ENCODE results near the gene LNPEP. TPM values are rescaled to one million over a fixed set of nuclear protein-coding genes. Genes with fewer than 3 reads are reported as not detected.

The LNPEP gene
- total RNA-seq, 1 donor from 2014 or later: 31.4 TPM

DNA sequence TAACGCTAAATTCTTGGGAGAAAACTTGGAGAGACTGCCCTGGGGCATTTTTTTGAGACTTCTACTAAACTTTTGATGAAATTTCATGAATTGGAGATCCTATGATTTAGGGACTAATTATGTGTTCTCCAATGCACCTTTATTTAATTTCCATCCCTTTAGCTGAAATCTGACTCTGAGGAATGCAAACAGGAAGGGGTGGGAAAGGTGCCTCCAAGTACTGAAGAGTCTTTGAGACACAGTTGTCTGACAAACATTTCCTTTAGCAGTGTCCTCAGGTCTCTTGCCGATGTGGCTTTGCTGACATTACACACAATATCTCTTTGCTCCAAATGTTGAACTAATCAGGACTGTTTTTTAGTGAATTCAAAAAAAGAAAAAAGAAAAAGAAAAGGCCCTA is 129.6 kb downstream of the LNPEP start:
- Mint-ChIP-seq H3K4me1 (ENCODE audit: low read depth) (peaks cover 14% of the 10 kb centered on the region), H3K27ac (ENCODE audit: unreplicated experiment) (no peak overlapping the region), H3K27me3 (ENCODE audit: low read depth) (no peaks in the 10 kb centered on the region), H3K4me3 (ENCODE audit: unreplicated experiment) (no peak overlapping the region), H3K9me3 (ENCODE audit: low read depth) (no peaks in the 10 kb centered on the region), H3K36me3 (ENCODE audit: low read depth) (no peaks in the 10 kb centered on the region)
- TF ChIP-seq, protein P1, sequence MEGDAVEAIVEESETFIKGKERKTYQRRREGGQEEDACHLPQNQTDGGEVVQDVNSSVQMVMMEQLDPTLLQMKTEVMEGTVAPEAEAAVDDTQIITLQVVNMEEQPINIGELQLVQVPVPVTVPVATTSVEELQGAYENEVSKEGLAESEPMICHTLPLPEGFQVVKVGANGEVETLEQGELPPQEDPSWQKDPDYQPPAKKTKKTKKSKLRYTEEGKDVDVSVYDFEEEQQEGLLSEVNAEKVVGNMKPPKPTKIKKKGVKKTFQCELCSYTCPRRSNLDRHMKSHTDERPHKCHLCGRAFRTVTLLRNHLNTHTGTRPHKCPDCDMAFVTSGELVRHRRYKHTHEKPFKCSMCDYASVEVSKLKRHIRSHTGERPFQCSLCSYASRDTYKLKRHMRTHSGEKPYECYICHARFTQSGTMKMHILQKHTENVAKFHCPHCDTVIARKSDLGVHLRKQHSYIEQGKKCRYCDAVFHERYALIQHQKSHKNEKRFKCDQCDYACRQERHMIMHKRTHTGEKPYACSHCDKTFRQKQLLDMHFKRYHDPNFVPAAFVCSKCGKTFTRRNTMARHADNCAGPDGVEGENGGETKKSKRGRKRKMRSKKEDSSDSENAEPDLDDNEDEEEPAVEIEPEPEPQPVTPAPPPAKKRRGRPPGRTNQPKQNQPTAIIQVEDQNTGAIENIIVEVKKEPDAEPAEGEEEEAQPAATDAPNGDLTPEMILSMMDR (IDR thresholded peaks at IDR 0.05): no peak
- no peak for DNase-seq (ENCODE audit: low spot score)

DNA sequence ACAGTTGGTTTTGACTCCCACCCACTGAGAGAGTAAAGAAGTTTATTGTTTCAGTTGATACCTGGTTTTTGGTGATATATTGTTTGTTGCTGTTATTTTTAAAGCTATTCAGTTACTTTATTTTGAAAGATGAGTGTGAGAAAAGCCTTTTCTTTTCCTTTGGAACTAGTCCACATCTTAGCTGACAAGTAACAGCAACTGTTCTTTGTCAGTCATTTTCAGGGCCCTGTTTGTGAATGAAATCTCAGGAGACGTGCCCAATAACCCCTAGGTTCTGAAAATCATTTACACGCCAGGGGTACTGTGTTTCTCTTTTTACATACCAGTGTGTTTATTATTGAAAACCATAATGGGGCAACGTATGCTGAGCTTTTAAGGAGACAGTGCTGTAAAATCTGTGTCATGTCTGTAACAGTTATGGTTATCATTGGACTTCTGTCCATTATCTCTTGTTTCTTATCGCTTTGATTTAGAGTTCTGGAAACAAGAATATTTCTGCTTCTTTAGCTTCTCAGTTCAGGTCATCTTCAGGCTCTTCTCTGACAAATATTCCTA is 131.5 kb downstream of the LNPEP start:
- Mint-ChIP-seq H3K9me3 (ENCODE audit: low read depth) (no peaks in the 10 kb centered on the region), H3K36me3 (ENCODE audit: low read depth) (no peaks in the 10 kb centered on the region), H3K27me3 (ENCODE audit: low read depth) (no peaks in the 10 kb centered on the region), H3K4me1 (ENCODE audit: low read depth) (peaks cover 13% of the 10 kb centered on the region), H3K4me3 (ENCODE audit: unreplicated experiment) (no peak overlapping the region), H3K27ac (ENCODE audit: unreplicated experiment) (no peak overlapping the region)
- no peak for DNase-seq (ENCODE audit: low spot score)
- TF ChIP-seq, protein P1 (IDR thresholded peaks at IDR 0.05): no peak

DNA sequence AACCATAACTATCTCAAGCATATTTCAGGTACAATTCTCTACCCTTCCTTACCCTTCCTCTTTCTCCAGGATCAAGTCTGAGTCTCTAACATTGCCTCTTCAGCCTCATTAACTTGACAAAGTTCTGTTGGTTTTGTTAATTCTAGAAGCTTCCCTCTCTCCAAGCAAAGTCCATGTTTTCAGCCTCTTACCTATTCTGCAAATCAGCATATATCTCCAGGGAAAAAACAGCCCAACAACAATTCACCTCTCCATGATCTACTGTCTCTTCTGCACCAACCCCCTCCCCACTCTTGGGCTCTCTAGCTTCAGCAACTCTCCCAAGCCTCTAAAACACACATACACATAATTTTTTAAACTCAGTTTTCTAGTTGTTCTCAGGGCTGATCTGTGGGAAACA is 134.4 kb downstream of the LNPEP start:
- DNase-seq (ENCODE audit: low spot score): no peak
- Mint-ChIP-seq H3K36me3 (ENCODE audit: low read depth) (no peaks in the 10 kb centered on the region), H3K27ac (ENCODE audit: unreplicated experiment) (no peak overlapping the region), H3K9me3 (ENCODE audit: low read depth) (no peaks in the 10 kb centered on the region), H3K4me1 (ENCODE audit: low read depth) (peaks cover 17% of the 10 kb centered on the region), H3K4me3 (ENCODE audit: unreplicated experiment) (no peak overlapping the region), H3K27me3 (ENCODE audit: low read depth) (no peaks in the 10 kb centered on the region)
- TF ChIP-seq, protein P1 (IDR thresholded peaks at IDR 0.05): no peak

DNA sequence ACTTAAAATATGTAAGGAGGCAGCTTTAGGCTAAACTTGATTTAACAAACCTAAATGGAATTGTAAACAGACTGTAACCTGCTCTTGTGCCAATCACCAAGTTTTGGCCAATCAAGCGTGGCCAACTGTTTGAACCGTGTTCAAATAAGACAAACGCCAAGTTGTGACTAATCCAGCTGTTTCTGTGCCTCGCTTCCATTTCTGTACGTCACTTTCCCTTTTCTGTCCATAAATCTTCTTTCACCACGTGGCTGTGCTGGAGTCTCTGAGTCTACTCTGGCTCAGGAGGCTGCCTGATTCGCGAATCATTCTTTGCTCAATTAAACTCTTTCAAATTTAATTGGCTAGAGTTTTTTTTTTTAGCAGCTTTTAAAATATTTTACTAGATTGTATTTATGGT is 135.2 kb downstream of the LNPEP start:
- Mint-ChIP-seq H3K27ac (ENCODE audit: unreplicated experiment) (no peak overlapping the region), H3K36me3 (ENCODE audit: low read depth) (no peaks in the 10 kb centered on the region), H3K4me1 (ENCODE audit: low read depth) (peaks cover 12% of the 10 kb centered on the region), H3K4me3 (ENCODE audit: unreplicated experiment) (no peak overlapping the region), H3K27me3 (ENCODE audit: low read depth) (no peaks in the 10 kb centered on the region), H3K9me3 (ENCODE audit: low read depth) (no peaks in the 10 kb centered on the region)
- DNase-seq (ENCODE audit: low spot score): no peak
- TF ChIP-seq, protein P1 (IDR thresholded peaks at IDR 0.05): no peak

DNA sequence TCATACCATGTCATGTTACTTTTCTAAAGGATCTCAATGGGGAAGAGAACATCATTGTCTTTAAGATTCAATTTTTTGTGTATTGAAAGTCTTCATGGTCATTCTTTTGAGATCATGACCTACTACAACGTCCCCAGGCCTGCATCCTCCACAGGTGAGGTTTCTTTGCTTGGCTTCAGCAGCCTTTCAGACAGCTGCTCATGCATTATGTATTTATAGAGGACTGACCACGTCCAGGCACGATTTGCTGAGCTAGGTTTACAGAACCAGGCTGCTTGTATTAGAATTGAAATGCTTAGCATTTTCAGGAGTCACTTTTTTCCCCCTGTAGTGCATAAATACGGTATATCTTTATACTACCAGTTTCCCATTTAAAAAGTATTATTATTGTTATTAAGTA is 136.1 kb downstream of the LNPEP start:
- Mint-ChIP-seq H3K4me1 (ENCODE audit: low read depth) (peaks cover 12% of the 10 kb centered on the region), H3K4me3 (ENCODE audit: unreplicated experiment) (no peak overlapping the region), H3K27ac (ENCODE audit: unreplicated experiment) (no peak overlapping the region), H3K9me3 (ENCODE audit: low read depth) (no peaks in the 10 kb centered on the region), H3K36me3 (ENCODE audit: low read depth) (no peaks in the 10 kb centered on the region), H3K27me3 (ENCODE audit: low read depth) (no peaks in the 10 kb centered on the region)
- no peak for DNase-seq (ENCODE audit: low spot score)
- TF ChIP-seq, protein P1 (IDR thresholded peaks at IDR 0.05): no peak
